AG09319 (cell line): ENCODE data around the gene KCNG2.

Experiments
- DNase-seq: peaks from one replicate; pipeline ENCODE4 v3.0.0-alpha.2; 2010; ENCODE audit warnings: low read depth; ENCODE audit errors: extremely low read depth
- TF ChIP-seq, protein P1 (sequence below): IDR thresholded peaks from 2 replicates; pipeline ENCODE4 v1.5.1; 2011; ENCODE audit warnings: low read depth, mild to moderate bottlenecking, inconsistent platforms, low read length, moderate library complexity

Gene KCNG2

DNA sequence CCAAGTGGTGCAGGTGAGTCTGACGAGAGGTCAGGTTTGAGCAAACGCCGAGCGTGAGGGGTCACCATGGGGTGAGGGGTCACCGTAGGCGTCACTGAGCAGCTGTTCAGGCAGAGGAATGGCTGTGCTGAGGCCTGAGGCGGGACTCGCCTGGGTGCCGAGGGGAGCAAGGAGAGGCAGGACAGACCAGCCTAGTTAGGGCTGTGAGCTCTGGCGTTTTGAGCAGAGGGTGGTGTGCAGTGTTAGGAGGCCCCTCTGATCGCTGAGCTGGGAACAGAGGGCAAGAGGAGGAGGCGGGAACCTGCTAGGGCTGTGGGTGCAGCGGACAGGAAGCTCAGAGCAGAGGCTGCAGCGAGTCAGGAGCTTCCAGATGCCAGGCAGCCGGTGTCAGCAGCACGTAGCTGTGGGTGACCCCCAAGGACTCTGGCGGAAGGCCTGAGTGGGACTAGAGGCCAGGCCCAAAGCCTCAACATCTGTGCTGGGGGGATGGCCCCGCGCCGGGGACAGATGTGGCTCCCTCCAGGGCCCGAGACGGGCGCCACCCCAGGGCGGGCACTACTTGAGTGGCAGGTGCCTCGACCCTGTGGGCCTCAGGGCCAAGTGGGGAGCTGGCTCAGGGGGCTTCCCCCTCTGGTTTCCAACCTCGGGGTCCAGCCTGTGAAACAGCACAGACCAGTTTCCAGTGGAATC lies 55.7 kb downstream of the KCNG2 start:
- TF ChIP-seq, protein P1, sequence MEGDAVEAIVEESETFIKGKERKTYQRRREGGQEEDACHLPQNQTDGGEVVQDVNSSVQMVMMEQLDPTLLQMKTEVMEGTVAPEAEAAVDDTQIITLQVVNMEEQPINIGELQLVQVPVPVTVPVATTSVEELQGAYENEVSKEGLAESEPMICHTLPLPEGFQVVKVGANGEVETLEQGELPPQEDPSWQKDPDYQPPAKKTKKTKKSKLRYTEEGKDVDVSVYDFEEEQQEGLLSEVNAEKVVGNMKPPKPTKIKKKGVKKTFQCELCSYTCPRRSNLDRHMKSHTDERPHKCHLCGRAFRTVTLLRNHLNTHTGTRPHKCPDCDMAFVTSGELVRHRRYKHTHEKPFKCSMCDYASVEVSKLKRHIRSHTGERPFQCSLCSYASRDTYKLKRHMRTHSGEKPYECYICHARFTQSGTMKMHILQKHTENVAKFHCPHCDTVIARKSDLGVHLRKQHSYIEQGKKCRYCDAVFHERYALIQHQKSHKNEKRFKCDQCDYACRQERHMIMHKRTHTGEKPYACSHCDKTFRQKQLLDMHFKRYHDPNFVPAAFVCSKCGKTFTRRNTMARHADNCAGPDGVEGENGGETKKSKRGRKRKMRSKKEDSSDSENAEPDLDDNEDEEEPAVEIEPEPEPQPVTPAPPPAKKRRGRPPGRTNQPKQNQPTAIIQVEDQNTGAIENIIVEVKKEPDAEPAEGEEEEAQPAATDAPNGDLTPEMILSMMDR, result no peak
- DNase-seq, result no peak

DNA sequence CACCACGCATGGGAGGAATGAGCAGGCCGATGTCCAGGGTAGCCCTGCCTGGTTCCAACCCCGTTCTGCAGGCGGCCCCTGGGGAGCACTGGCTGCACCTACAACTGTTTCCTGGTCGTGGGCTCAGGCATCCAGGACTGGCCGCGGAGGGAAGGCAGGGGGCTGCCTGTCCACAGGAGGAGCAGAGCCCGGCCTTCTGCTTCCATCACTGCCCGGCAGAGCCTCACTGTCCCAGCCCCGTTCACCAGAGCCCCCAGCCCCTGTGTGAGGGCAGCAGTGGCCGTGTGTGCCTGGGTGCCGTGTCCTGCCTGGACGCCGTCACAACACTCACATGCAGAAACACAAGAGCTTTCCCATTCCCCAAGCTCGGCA lies 56.2 kb downstream of the KCNG2 start:
- no peak for DNase-seq
- TF ChIP-seq, protein P1, result no peak

DNA sequence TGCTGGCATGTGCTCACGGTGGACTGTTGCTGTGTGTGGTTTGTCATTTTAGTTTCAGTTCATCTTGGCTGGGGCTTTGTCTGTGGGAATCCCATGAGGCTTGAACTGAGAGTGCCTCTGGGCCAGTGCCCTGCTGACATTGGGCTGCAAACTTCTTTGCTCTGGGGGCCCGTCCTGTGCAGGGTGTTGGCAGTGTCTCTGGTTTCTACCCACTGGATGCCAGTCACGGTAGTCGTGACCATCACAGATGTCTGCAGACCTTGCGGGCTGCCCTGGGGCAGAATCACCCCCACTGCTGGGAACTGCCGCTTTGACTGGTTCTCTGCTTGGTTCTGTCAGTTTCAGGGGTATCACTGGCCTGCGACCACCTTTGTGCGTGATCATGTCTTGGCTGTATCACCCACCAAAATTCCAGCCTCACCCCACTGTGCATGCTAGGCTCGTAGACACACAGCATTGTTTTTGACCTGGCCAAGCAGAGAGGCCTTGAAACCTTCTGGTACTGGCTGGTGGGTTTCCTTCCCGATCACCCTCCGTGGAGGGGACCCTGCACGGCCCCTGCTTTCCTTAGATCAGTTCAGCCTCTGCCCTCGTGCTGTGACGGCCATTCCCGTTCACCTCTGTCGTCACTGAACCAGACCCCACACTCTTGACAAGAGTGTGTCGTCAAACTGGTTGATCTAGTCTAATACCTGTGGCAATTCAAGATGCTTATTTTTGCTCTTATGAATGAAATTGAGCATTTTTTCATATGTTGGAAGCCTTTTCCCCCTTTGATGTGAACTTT lies 57.6 kb downstream of the KCNG2 start:
- TF ChIP-seq, protein P1, result no peak
- no peak for DNase-seq

DNA sequence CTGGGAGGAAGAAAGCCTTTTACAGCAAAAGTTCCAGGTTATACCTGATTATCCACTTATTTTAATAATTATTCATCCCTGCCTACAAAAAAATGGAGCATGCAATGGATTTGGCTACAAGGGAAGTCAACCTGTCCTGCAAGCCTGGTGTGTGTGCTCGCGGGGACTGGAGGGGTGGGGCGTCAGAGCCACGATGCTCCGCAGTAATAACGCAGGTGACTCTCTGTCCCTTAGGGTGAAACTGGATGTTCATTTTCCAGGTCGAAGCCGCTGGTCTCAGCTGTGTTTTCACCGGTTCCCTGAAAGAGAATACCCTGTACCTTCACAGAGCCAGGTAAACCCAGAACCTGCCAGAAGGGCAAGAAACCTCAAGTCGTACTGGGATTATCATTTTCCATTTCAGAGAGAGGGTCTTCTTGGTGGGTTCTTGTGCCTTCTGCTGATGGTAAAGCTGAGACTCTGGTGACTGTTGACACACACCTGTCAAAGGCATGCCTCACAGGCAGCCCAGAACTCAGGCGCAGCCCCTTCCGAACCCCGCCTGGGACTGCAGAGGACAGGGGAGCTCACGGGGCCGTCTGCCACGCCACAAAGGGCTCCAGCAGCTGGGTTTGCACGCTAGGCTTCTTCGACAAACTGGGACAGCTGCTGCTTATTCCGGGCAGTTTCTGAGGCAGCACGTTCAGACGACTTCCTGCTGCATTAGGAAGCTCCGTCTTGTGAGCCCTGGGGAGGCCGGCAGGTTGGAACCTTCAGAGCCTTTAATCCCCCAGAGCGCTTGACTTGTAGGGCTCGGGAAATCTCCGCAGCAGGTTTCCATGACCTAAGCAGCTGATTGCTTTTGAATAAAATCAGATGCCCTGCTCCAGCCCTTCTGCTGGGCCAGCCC lies 58.6 kb downstream of the KCNG2 start:
- TF ChIP-seq, protein P1, result no peak
- DNase-seq, result no peak

DNA sequence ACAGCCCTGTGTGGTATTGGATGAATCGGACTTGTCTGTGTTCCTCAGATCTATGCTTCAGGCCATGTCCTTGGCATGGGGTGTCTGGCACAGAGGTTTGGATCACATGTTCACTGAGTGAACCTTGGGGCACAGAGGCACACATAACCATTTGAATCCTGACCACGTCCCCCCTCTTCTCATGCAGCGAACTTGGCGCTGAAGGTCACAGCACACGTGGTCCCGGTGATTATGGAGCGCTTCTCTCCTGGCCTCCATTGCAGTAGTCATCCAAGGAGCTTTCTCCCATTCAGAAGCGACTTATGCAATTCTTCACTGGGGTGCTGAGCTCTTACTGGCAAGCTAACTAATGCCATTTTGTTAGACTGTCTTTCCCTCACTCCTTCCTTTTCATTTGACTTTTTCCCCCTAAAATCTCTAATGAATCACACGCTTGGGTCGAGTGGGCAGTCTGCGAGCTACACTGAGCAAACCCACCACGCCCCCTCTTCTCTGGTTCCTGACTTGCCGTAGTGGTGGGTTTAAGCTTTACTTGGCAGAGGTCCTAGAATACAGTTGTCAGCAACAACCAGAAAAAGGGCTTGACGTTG lies 59.4 kb downstream of the KCNG2 start:
- DNase-seq, result no peak
- TF ChIP-seq, protein P1, result no peak

DNA sequence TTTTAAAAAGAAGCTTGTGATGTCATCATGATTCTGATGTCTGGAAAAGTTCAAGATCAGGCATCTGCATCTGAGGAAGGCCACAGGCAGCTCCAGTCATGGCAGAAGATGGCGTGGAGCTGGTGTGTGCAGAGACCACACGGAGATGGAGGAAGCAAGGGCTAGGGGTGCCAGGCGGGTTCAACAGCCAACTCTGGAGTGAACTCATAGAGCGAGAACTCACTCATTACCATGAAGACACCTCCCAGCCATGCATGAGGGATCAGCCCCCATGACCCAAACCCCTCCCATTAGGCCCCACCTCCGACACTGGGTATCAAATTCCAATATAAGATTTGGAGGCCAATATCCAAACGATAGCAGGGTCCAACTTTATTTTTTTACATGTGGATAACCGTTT lies 61.6 kb downstream of the KCNG2 start:
- no peak for DNase-seq
- TF ChIP-seq, protein P1, result no peak
